H9 (cell line): ENCODE data around the gene ETFB. TPM values are rescaled to one million over a fixed set of nuclear protein-coding genes. Genes with fewer than 3 reads are reported as not detected.
"Not testable (repeated sequence)": the region's sequence is repeated elsewhere in the genome, so short reads cannot be mapped to it uniquely, and the experiment has no call there.

Source experiments
- DNase-seq: peaks from one replicate; pipeline ENCODE4 v3.0.0-alpha.2; 2017
- H2AFZ ChIP-seq: one replicate; pipeline ENCODE4 v1.6.1; 2013; ENCODE audit warnings: mild to moderate bottlenecking, low read length, control low read depth, moderate library complexity
- H2AK5ac ChIP-seq: 2 replicates; pipeline ENCODE4 v1.6.1; 2013; ENCODE audit warnings: low read length, control low read depth, mixed read lengths; ENCODE audit not compliant: insufficient read length
- H2BK120ac ChIP-seq: one replicate; pipeline ENCODE4 v1.6.1; 2013; ENCODE audit warnings: low read depth, mild to moderate bottlenecking, low read length, control low read depth, inconsistent platforms; ENCODE audit not compliant: poor library complexity, severe bottlenecking
- H2BK12ac ChIP-seq: 2 replicates; pipeline ENCODE4 v1.6.1; 2013; ENCODE audit warnings: low read length, control low read depth, mixed read lengths, low read depth; ENCODE audit not compliant: insufficient read length
- H2BK15ac ChIP-seq: 2 replicates; pipeline ENCODE4 v1.6.1; 2013; ENCODE audit warnings: low read depth, low read length, control low read depth
- H2BK20ac ChIP-seq: one replicate; pipeline ENCODE4 v1.6.1; 2013; ENCODE audit warnings: low read depth, mild to moderate bottlenecking, low read length, control low read depth, inconsistent platforms; ENCODE audit not compliant: poor library complexity, severe bottlenecking
- H2BK5ac ChIP-seq: 2 replicates; pipeline ENCODE4 v1.6.1; 2013; ENCODE audit warnings: low read length, control low read depth, mixed read lengths; ENCODE audit not compliant: insufficient read length
- H3K14ac ChIP-seq: 2 replicates; pipeline ENCODE4 v1.6.1; 2013; ENCODE audit warnings: low read length, control low read depth; ENCODE audit not compliant: insufficient read depth
- H3K18ac ChIP-seq: 2 replicates; pipeline ENCODE4 v1.6.1; 2013; ENCODE audit warnings: low read depth, mild to moderate bottlenecking, mixed read lengths, low read length, control low read depth; ENCODE audit not compliant: insufficient read length
- H3K23ac ChIP-seq: 2 replicates; pipeline ENCODE4 v1.6.1; 2013; ENCODE audit warnings: low read length, control low read depth, mixed read lengths, low read depth; ENCODE audit not compliant: insufficient read length
- H3K23me2 ChIP-seq: 2 replicates; pipeline ENCODE4 v1.6.1; 2013; ENCODE audit warnings: low read depth, mild to moderate bottlenecking, mixed read lengths, low read length, control low read depth; ENCODE audit not compliant: insufficient read length, poor library complexity, severe bottlenecking
- H3K27ac ChIP-seq: 2 replicates; pipeline ENCODE4 v1.5.1; 2013; ENCODE audit warnings: low read length, control low read depth, mixed read lengths, low read depth; ENCODE audit not compliant: insufficient read length
- H3K27me3 ChIP-seq: 2 replicates; pipeline ENCODE4 v1.6.1; 2013; ENCODE audit warnings: low read length, control low read depth, inconsistent platforms; ENCODE audit not compliant: insufficient read depth
- H3K4ac ChIP-seq: 2 replicates; pipeline ENCODE4 v1.6.1; 2013; ENCODE audit warnings: low read depth, mild to moderate bottlenecking, control low read depth, inconsistent platforms, low read length, moderate library complexity
- H3K4me1 ChIP-seq: 2 replicates; pipeline ENCODE4 v1.6.1; 2013; ENCODE audit warnings: low read length, control low read depth, inconsistent platforms; ENCODE audit not compliant: insufficient read depth
- H3K4me2 ChIP-seq: 2 replicates; pipeline ENCODE4 v1.6.1; 2013; ENCODE audit warnings: low read length, control low read depth, mixed read lengths; ENCODE audit not compliant: insufficient read length, insufficient read depth
- H3K56ac ChIP-seq: 2 replicates; pipeline ENCODE4 v1.6.1; 2013; ENCODE audit warnings: low read depth, mild to moderate bottlenecking, mixed read lengths, low read length, control low read depth; ENCODE audit not compliant: insufficient read length
- H3K79me1 ChIP-seq: 2 replicates; pipeline ENCODE4 v1.6.1; 2013; ENCODE audit warnings: low read depth, mild to moderate bottlenecking, moderate library complexity, low read length, control low read depth, inconsistent platforms; ENCODE audit not compliant: insufficient read depth, poor library complexity, severe bottlenecking
- H3K79me2 ChIP-seq: 2 replicates; pipeline ENCODE4 v1.6.1; 2013; ENCODE audit warnings: low read length, control low read depth, inconsistent platforms; ENCODE audit not compliant: insufficient read depth
- H3K9ac ChIP-seq: 2 replicates; pipeline ENCODE4 v1.6.1; 2013; ENCODE audit warnings: low read length, control low read depth, mixed read lengths; ENCODE audit not compliant: insufficient read length; ENCODE audit errors: extremely low read depth
- H3K9me3 ChIP-seq: one replicate; pipeline ENCODE4 v1.6.1; 2013; ENCODE audit warnings: low read depth, low read length, inconsistent platforms; ENCODE audit not compliant: control insufficient read depth
- H3T11ph ChIP-seq: one replicate; pipeline ENCODE4 v1.6.1; 2013; ENCODE audit warnings: mild to moderate bottlenecking, low read length, control low read depth, inconsistent platforms
- H4K20me1 ChIP-seq: one replicate; pipeline ENCODE4 v1.6.1; 2013; ENCODE audit not compliant: control insufficient read depth, insufficient read length, insufficient read depth
- H4K5ac ChIP-seq: 2 replicates; pipeline ENCODE4 v1.6.1; 2013; ENCODE audit warnings: low read depth, mild to moderate bottlenecking, mixed read lengths, low read length, control low read depth; ENCODE audit not compliant: insufficient read length
- H4K8ac ChIP-seq: replicated peaks from 2 replicates; pipeline ENCODE4 v1.6.1; 2013; ENCODE audit warnings: low read length, control low read depth, mixed read lengths, low read depth; ENCODE audit not compliant: insufficient read length
- H4K91ac ChIP-seq: 2 replicates; pipeline ENCODE4 v1.6.1; 2013; ENCODE audit warnings: low read depth, mild to moderate bottlenecking, moderate library complexity, mixed read lengths, low read length, control low read depth; ENCODE audit not compliant: insufficient read length
- H3K27ac Mint-ChIP-seq, 3 experiments: 2 replicates in 2 of 3; 3 replicates in 1 of 3; pipeline ENCODE4 v1.8.0; 2020 to 2021; ENCODE audit warnings: mixed read lengths in 3 of 3, mild to moderate bottlenecking in 1 of 3, moderate library complexity in 1 of 3
- H3K27me3 Mint-ChIP-seq: 2 replicates; pipeline ENCODE4 v1.8.0; 2021; ENCODE audit warnings: low read depth, mild to moderate bottlenecking, moderate library complexity, mixed read lengths
- H3K36me3 Mint-ChIP-seq, 3 experiments: 2 replicates in 2 of 3; 3 replicates in 1 of 3; pipeline ENCODE4 v1.8.0; 2020 to 2021; ENCODE audit warnings: low read depth in 3 of 3, mixed read lengths in 3 of 3; ENCODE audit not compliant: insufficient read depth in 1 of 3
- H3K4me1 Mint-ChIP-seq, 2 experiments: 2 replicates each; pipeline ENCODE4 v1.8.0; 2020; ENCODE audit warnings: mixed read lengths in 2 of 2
- H3K4me3 Mint-ChIP-seq, 2 experiments: 2 replicates in 1 of 2; 3 replicates in 1 of 2; pipeline ENCODE4 v1.8.0; 2020 to 2021; ENCODE audit warnings: mild to moderate bottlenecking in 2 of 2, mixed read lengths in 2 of 2, moderate library complexity in 1 of 2
- H3K9me3 Mint-ChIP-seq, 2 experiments: 2 replicates in 1 of 2; 3 replicates in 1 of 2; pipeline ENCODE4 v1.8.0; 2020; ENCODE audit warnings: mild to moderate bottlenecking in 2 of 2, mixed read lengths in 2 of 2, moderate library complexity in 1 of 2
- WGBS: extraction: QIAGEN DNeasy Blood & Tissue Kit; methylation state at CpG from one replicate; pipeline ENCODE4 v1.1.7; 2013; ENCODE audit warnings: missing lambda C conversion rate, low lambda C conversion rate, mixed read lengths; ENCODE audit not compliant: insufficient read length; ENCODE audit errors: extremely low coverage; 5-methylcytosine and 5-hydroxymethylcytosine counted together
- total RNA-seq: library from RNA; stranded (reverse); gene quantifications from 2 replicates; pipeline ENCODE4 v1.2.1, GENCODE V29; 2021
- TF ChIP-seq, protein P1 (sequence below): fragments of 200-600 bp; sonication (generic); conservative IDR thresholded peaks from 3 replicates; pipeline ENCODE4 v1.8.0; 2021; ENCODE audit warnings: antibody characterized with exemption, mild to moderate bottlenecking

ETFB gene
- total RNA-seq, 1 experiment from 2014 or later = 49.4 TPM

- TF ChIP-seq, protein P1, sequence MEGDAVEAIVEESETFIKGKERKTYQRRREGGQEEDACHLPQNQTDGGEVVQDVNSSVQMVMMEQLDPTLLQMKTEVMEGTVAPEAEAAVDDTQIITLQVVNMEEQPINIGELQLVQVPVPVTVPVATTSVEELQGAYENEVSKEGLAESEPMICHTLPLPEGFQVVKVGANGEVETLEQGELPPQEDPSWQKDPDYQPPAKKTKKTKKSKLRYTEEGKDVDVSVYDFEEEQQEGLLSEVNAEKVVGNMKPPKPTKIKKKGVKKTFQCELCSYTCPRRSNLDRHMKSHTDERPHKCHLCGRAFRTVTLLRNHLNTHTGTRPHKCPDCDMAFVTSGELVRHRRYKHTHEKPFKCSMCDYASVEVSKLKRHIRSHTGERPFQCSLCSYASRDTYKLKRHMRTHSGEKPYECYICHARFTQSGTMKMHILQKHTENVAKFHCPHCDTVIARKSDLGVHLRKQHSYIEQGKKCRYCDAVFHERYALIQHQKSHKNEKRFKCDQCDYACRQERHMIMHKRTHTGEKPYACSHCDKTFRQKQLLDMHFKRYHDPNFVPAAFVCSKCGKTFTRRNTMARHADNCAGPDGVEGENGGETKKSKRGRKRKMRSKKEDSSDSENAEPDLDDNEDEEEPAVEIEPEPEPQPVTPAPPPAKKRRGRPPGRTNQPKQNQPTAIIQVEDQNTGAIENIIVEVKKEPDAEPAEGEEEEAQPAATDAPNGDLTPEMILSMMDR = no peak
- H2BK12ac ChIP-seq = no peak overlapping the region
These were observed 35.9 kb upstream of the ETFB start for GRCh38 chr19:51402117-51402516.

GRCh38 chr19:51399936-51400335 lies 33.7 kb upstream of the ETFB start:
- not testable (repeated sequence) for H3K14ac ChIP-seq, H3K56ac ChIP-seq, H3K23ac ChIP-seq, H4K5ac ChIP-seq, DNase-seq, H3K9ac ChIP-seq, H2BK5ac ChIP-seq, H3K79me1 ChIP-seq, H3K4me2 ChIP-seq, H2BK20ac ChIP-seq, H4K91ac ChIP-seq, H2BK12ac ChIP-seq, H3K4ac ChIP-seq, H3K27me3 Mint-ChIP-seq, H2AK5ac ChIP-seq, H3K27me3 ChIP-seq, H3T11ph ChIP-seq, H3K4me3 Mint-ChIP-seq, H4K8ac ChIP-seq, H2BK120ac ChIP-seq, H3K27ac ChIP-seq, H3K18ac ChIP-seq, H3K79me2 ChIP-seq, H2AFZ ChIP-seq, H4K20me1 ChIP-seq, H3K23me2 ChIP-seq, H2BK15ac ChIP-seq, H3K4me1 ChIP-seq
- Mint-ChIP-seq H3K4me1 (peaks cover 12 to 25% of the 10 kb centered on the region in 2 experiments), H3K9me3 (peaks cover 40 to 43% of the 10 kb centered on the region in 2 experiments), H3K27ac (peak overlapping the region in 1 of 3 experiments; percentile 28; a peak in 1 of 7 replicates), H3K36me3 (peaks cover 39 to 61% (median 43%) of the 10 kb centered on the region in 3 experiments)
- WGBS = no CpG with 5 or more reads among the region's 7 CpGs
- H3K9me3 ChIP-seq = peaks cover 19% of the 10 kb centered on the region

More at GRCh38 chr19:51402117-51402516, 35.9 kb upstream of the ETFB start:
- Histone ChIP-seq H3K9me3 (peaks cover 19% of the 10 kb centered on the region), H4K91ac (no peak overlapping the region), H3K79me2 (no peaks in the 10 kb centered on the region), H4K20me1 (no peaks in the 10 kb centered on the region), H3K27ac (no peak overlapping the region), H3K9ac (no peak overlapping the region), H2BK15ac (no peak overlapping the region), H3K18ac (no peak overlapping the region), H2AFZ (no peak overlapping the region), H3K23ac (no peak overlapping the region), H3K4ac (no peak overlapping the region), H3K23me2 (no peaks in the 10 kb centered on the region), H2BK5ac (no peak overlapping the region), H3K27me3 (no peaks in the 10 kb centered on the region), H4K8ac (no peak overlapping the region), H2AK5ac (no peak overlapping the region), H3K56ac (no peak overlapping the region), H3K79me1 (no peaks in the 10 kb centered on the region), H3K4me2 (no peak overlapping the region), H3K14ac (no peak overlapping the region), H2BK120ac (no peak overlapping the region), H3K4me1 (no peaks in the 10 kb centered on the region), H3T11ph (no peak overlapping the region), H4K5ac (no peak overlapping the region), H2BK20ac (no peak overlapping the region)
- peaks cover 49 to 51% of the 10 kb centered on the region in 2 experiments for H3K9me3 Mint-ChIP-seq
- DNase-seq = no peak
- peak overlapping the region in 1 of 2 experiments; percentile 15; a peak in 1 of 5 replicates for H3K4me3 Mint-ChIP-seq
- WGBS = no CpG with 5 or more reads among the region's 9 CpGs
- peaks cover 8% of the 10 kb centered on the region for H3K27me3 Mint-ChIP-seq
- H3K4me1 Mint-ChIP-seq = peaks cover 7 to 13% of the 10 kb centered on the region in 2 experiments
- peaks cover 44 to 69% (median 53%) of the 10 kb centered on the region in 3 experiments for H3K36me3 Mint-ChIP-seq
- no peak overlapping the region for H3K27ac Mint-ChIP-seq
